Upper lobe of right lung (tissue), 1 donor: ENCODE data around the gene SPATC1L. TPM values are rescaled to one million over a fixed set of nuclear protein-coding genes. Genes with fewer than 3 reads are reported as not detected.

Experiments
- ATAC-seq: fragments of 200-7000 bp; cut with Tn5 transposase; one replicate; pipeline ENCODE4 v1.9.1; 2020; ENCODE audit warnings: mild to moderate bottlenecking, moderate library complexity
- DNase-seq: peaks from one replicate; pipeline ENCODE4 v3.0.0-alpha.2; 2020
- H3K27ac ChIP-seq: fragments of 200-600 bp; one replicate; pipeline ENCODE4 v1.8.0; 2022
- H3K27me3 ChIP-seq: fragments of 200-600 bp; one replicate; pipeline ENCODE4 v1.8.0; 2022; ENCODE audit warnings: mild to moderate bottlenecking
- H3K36me3 ChIP-seq: fragments of 200-600 bp; one replicate; pipeline ENCODE4 v1.8.0; 2022
- H3K4me1 ChIP-seq: fragments of 200-600 bp; one replicate; pipeline ENCODE4 v1.8.0; 2022
- H3K4me3 ChIP-seq: fragments of 200-600 bp; one replicate; pipeline ENCODE4 v1.8.0; 2022; ENCODE audit warnings: mild to moderate bottlenecking
- H3K9me3 ChIP-seq: fragments of 200-600 bp; one replicate; pipeline ENCODE4 v1.8.0; 2022
- CTCF ChIP-seq: fragments of 200-600 bp; IDR thresholded peaks from one replicate; pipeline ENCODE4 v1.8.0; 2022; ENCODE audit warnings: antibody characterized with exemption
- intact Hi-C: fragments of 100-400 bp; cut with DNase I; formaldehyde crosslinking; loops from one replicate; pipeline ENCODE4 v1.11.0; 2022
- total RNA-seq: library from RNA; stranded (reverse); fragmentation: NEBNext Ultra II Directional; extraction: Animal tissue kit (Norgen Biotek cat#: 25700); gene quantifications from one replicate; pipeline ENCODE4 v1.2.1, GENCODE V29; 2021
- donor health status: DM: no; HTN: yes; CAD: no; lungs with severe emphysema.

The SPATC1L gene
- total RNA-seq, 1 donor from 2014 or later = 4.7 TPM

- Histone ChIP-seq H3K4me3 (no peak overlapping the region), H3K4me1 (peaks cover 10% of the 10 kb centered on the region), H3K9me3 (no peaks in the 10 kb centered on the region), H3K27me3 (no peaks in the 10 kb centered on the region), H3K36me3 (no peaks in the 10 kb centered on the region), H3K27ac (no peak overlapping the region)
- DNase-seq = peak; percentile 59
- no peak for TF ChIP-seq CTCF
- intact Hi-C loops = no loop called here
- ATAC-seq = no peak
Measured at GRCh38 chr21:46154955-46155513, 29.2 kb downstream of the SPATC1L start.

GRCh38 chr21:46154155-46154954 is 29.9 kb downstream of the SPATC1L start:
- intact Hi-C loops = no loop called here
- no peak for TF ChIP-seq CTCF
- ATAC-seq = no peak

GRCh38 chr21:46153247-46154154 is 30.8 kb downstream of the SPATC1L start:
- Histone ChIP-seq H3K27me3 (no peaks in the 10 kb centered on the region), H3K36me3 (no peaks in the 10 kb centered on the region), H3K4me1 (peaks cover 10% of the 10 kb centered on the region), H3K27ac (no peak overlapping the region), H3K4me3 (no peak overlapping the region), H3K9me3 (no peaks in the 10 kb centered on the region)
- peak; percentile 81 for DNase-seq
- ATAC-seq = peak; percentile 69
- TF ChIP-seq CTCF = peak; percentile 72
- intact Hi-C loops = no loop called here

More at GRCh38 chr21:46154155-46154954, 29.9 kb downstream of the SPATC1L start:
- H3K9me3 ChIP-seq = no peaks in the 10 kb centered on the region
- H3K27me3 ChIP-seq = no peaks in the 10 kb centered on the region
- peak; percentile 61 for DNase-seq
- H3K4me3 ChIP-seq = no peak overlapping the region
- H3K4me1 ChIP-seq = peaks cover 10% of the 10 kb centered on the region
- H3K36me3 ChIP-seq = no peaks in the 10 kb centered on the region
- H3K27ac ChIP-seq = no peak overlapping the region

GRCh38 chr21:46152927-46153246 is 31.4 kb downstream of the SPATC1L start:
- intact Hi-C loops = no loop called here
- no peak for TF ChIP-seq CTCF
- no peak overlapping the region for H3K4me3 ChIP-seq
- no peaks in the 10 kb centered on the region for H3K36me3 ChIP-seq
- DNase-seq (no peak), ATAC-seq (peak; percentile 6)
- H3K27ac ChIP-seq = no peak overlapping the region
- H3K9me3 ChIP-seq = no peaks in the 10 kb centered on the region
- H3K4me1 ChIP-seq = peaks cover 10% of the 10 kb centered on the region
- no peaks in the 10 kb centered on the region for H3K27me3 ChIP-seq

- TF ChIP-seq CTCF = no peak
- no peaks in the 10 kb centered on the region for H3K36me3 ChIP-seq
- H3K27me3 ChIP-seq = no peaks in the 10 kb centered on the region
- ATAC-seq = no peak
- intact Hi-C loops = no loop called here
- H3K27ac ChIP-seq = no peak overlapping the region
- peak; percentile 52 for DNase-seq
- no peak overlapping the region for H3K4me3 ChIP-seq
- peaks cover 10% of the 10 kb centered on the region for H3K4me1 ChIP-seq
- no peaks in the 10 kb centered on the region for H3K9me3 ChIP-seq
Measured at GRCh38 chr21:46151989-46152926, 32.0 kb downstream of the SPATC1L start.
